Osteocyte (in vitro differentiated cells): ENCODE measurements around the gene PCCA. TPM values are rescaled to one million over a fixed set of nuclear protein-coding genes. Genes with fewer than 3 reads are reported as not detected.

ENCODE experiments used
- DNase-seq: peaks from one replicate; pipeline ENCODE4 v3.0.0; 2021; ENCODE audit warnings: mixed read lengths; ENCODE audit not compliant: unreplicated experiment; ENCODE audit errors: extremely low spot score
- H3K27ac Mint-ChIP-seq: one replicate; pipeline ENCODE4 v1.8.0; 2021; ENCODE audit warnings: mild to moderate bottlenecking, mixed read lengths; ENCODE audit not compliant: unreplicated experiment
- H3K27me3 Mint-ChIP-seq: one replicate; pipeline ENCODE4 v1.8.0; 2021; ENCODE audit warnings: mixed read lengths; ENCODE audit not compliant: unreplicated experiment
- H3K36me3 Mint-ChIP-seq: one replicate; pipeline ENCODE4 v1.8.0; 2021; ENCODE audit warnings: mixed read lengths; ENCODE audit not compliant: unreplicated experiment
- H3K4me1 Mint-ChIP-seq: one replicate; pipeline ENCODE4 v1.8.0; 2021; ENCODE audit warnings: mixed read lengths; ENCODE audit not compliant: unreplicated experiment
- H3K4me3 Mint-ChIP-seq: one replicate; pipeline ENCODE4 v1.8.0; 2021; ENCODE audit warnings: mild to moderate bottlenecking, moderate library complexity, mixed read lengths; ENCODE audit not compliant: unreplicated experiment
- H3K9me3 Mint-ChIP-seq: one replicate; pipeline ENCODE4 v1.8.0; 2021; ENCODE audit warnings: mixed read lengths; ENCODE audit not compliant: unreplicated experiment
- CTCF ChIP-seq: fragments of 200-600 bp; sonication (generic); IDR thresholded peaks from 2 replicates; pipeline ENCODE4 v1.5.0; 2021; ENCODE audit warnings: antibody characterized with exemption, mild to moderate bottlenecking, moderate library complexity
- total RNA-seq: library from RNA; stranded (reverse); gene quantifications from 2 replicates; pipeline ENCODE4 v1.2.1, GENCODE V29; 2021

PCCA gene
- total RNA-seq, 1 donor from 2014 or later: 33.7 TPM

- no peak overlapping the region for H3K4me3 Mint-ChIP-seq
- H3K27ac Mint-ChIP-seq: no peak overlapping the region
- peaks cover 3% of the 10 kb centered on the region for H3K36me3 Mint-ChIP-seq
- no peak for TF ChIP-seq CTCF
- peaks cover 49% of the 10 kb centered on the region for H3K4me1 Mint-ChIP-seq
- H3K9me3 Mint-ChIP-seq: no peaks in the 10 kb centered on the region
- H3K27me3 Mint-ChIP-seq: no peaks in the 10 kb centered on the region
- peak; percentile 59 for DNase-seq
Measured at GRCh38 chr13:100515410-100515800, 426.5 kb downstream of the PCCA start.

DNA sequence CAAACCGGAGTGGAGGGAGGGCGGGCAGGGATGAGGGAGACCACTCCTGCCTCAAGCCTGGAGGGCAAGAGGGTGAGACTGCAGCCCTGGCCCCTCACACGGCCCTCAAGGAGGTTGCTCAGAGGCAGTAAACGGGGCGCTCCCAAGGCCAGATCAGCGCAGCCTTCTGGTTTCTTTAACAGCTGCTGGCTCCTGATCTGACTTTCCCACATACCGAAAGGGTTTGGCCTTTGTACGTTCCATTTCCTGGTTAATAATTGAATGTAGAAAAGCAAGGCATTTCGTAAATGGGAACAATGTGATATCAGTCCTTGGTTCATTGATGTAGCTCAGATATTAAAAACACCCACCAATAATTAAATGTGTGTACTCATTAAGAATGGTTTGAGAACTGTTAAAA is 428.2 kb downstream of the PCCA start:
- H3K4me1 Mint-ChIP-seq: peaks cover 48% of the 10 kb centered on the region
- H3K9me3 Mint-ChIP-seq: no peaks in the 10 kb centered on the region
- TF ChIP-seq CTCF: no peak
- no peaks in the 10 kb centered on the region for H3K27me3 Mint-ChIP-seq
- H3K4me3 Mint-ChIP-seq: no peak overlapping the region
- no peak overlapping the region for H3K27ac Mint-ChIP-seq
- DNase-seq: no peak
- H3K36me3 Mint-ChIP-seq: peaks cover 3% of the 10 kb centered on the region

GRCh38 chr13:100517728-100518127 is 428.8 kb downstream of the PCCA start:
- Mint-ChIP-seq H3K36me3 (peaks cover 3% of the 10 kb centered on the region), H3K4me1 (peaks cover 42% of the 10 kb centered on the region), H3K27ac (no peak overlapping the region), H3K27me3 (no peaks in the 10 kb centered on the region), H3K4me3 (no peak overlapping the region), H3K9me3 (no peaks in the 10 kb centered on the region)
- TF ChIP-seq CTCF: no peak
- no peak for DNase-seq

- Mint-ChIP-seq H3K4me1 (peaks cover 34% of the 10 kb centered on the region), H3K36me3 (peaks cover 3% of the 10 kb centered on the region), H3K4me3 (no peak overlapping the region), H3K27me3 (no peaks in the 10 kb centered on the region), H3K27ac (no peak overlapping the region), H3K9me3 (no peaks in the 10 kb centered on the region)
- TF ChIP-seq CTCF: no peak
- DNase-seq: no peak
Measured at GRCh38 chr13:100518394-100519062, 429.6 kb downstream of the PCCA start.

DNA sequence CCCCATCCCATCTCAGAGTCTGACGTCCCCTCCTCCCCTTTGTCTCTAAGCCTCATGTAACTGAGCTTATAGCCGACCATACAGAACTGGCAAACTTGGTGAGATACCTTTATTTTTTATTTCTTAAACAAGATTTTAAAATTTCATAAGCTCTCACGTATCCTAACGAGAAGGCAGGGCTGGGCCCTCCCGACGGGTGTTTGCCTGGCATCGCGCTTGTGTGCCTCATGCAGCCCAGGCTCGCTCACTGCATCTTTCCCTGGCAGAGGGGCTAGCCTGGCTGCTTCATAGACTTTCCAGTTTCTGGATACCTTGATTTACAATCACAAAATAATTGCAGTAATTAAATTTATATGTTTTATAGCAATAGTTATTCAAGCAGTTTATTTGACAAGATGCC is 430.7 kb downstream of the PCCA start:
- no peaks in the 10 kb centered on the region for H3K9me3 Mint-ChIP-seq
- DNase-seq: no peak

More for the DNA sequence above, 430.7 kb downstream of the PCCA start:
- H3K27me3 Mint-ChIP-seq: no peaks in the 10 kb centered on the region
- no peak overlapping the region for H3K4me3 Mint-ChIP-seq
- no peak overlapping the region for H3K27ac Mint-ChIP-seq
- H3K36me3 Mint-ChIP-seq: peaks cover 3% of the 10 kb centered on the region
- H3K4me1 Mint-ChIP-seq: peaks cover 23% of the 10 kb centered on the region
- no peak for TF ChIP-seq CTCF
